Measurements from ENCODE around the gene ZNF177. TPM values are rescaled to one million over a fixed set of nuclear protein-coding genes. Genes with fewer than 3 reads are reported as not detected.
A peak's percentile ranks its signal among the peaks of the same experiment; 100 is the strongest.

Gene ZNF177
- total and polyA plus RNA-seq, 4 donors, result 1.00 to 11.5 (median 1.6) TPM

GRCh38 chr19:9348253-9348652 is 14.6 kb upstream of the ZNF177 start:
- no peak for TF ChIP-seq CTCF (IDR thresholded peaks at IDR 0.05; ENCODE audit: control extremely low read depth, extremely low read depth)
- ATAC-seq (ENCODE audit: insufficient read depth, low FRiP score) (no peak), DNase-seq (no peak)
- 97 to 98% methylated on average over 3 of the region's 3 CpGs for WGBS, 2 donors
- H3K9me3 ChIP-seq (ENCODE audit: control insufficient read depth in 4 of 4, insufficient read depth in 3 of 4, low read length in 3 of 4), result peaks cover 22 to 60% (median 41%) of the 10 kb centered on the region in 4 donors
- H3K36me3 ChIP-seq (ENCODE audit: control insufficient read depth in 4 of 4, insufficient read depth in 4 of 4, low read length in 4 of 4), result peaks cover 2 to 51% (median 39%) of the 10 kb centered on the region in 4 donors
- no peak overlapping the region for H3K27ac ChIP-seq (ENCODE audit: low read depth in 1 of 2, low read length in 1 of 2)
- H3K9ac ChIP-seq (ENCODE audit: insufficient read depth in 1 of 2, low read length in 2 of 2), result no peak overlapping the region
- H3K4me3 ChIP-seq, result no peak overlapping the region
- H3K4me1 ChIP-seq (ENCODE audit: control insufficient read depth in 5 of 5, insufficient read depth in 5 of 5, low read length in 5 of 5), result no peaks in the 10 kb centered on the region
- no peaks in the 10 kb centered on the region for H3K27me3 ChIP-seq (ENCODE audit: control insufficient read depth in 3 of 3, insufficient read depth in 3 of 3, low read length in 2 of 3)

- H3K9ac ChIP-seq (ENCODE audit: insufficient read depth in 1 of 2, low read length in 2 of 2), result no peak overlapping the region
- H3K27me3 ChIP-seq (ENCODE audit: control insufficient read depth in 3 of 3, insufficient read depth in 3 of 3, low read length in 2 of 3), result no peaks in the 10 kb centered on the region
- peaks cover 2 to 47% (median 36%) of the 10 kb centered on the region in 4 donors for H3K36me3 ChIP-seq (ENCODE audit: control insufficient read depth in 4 of 4, insufficient read depth in 4 of 4, low read length in 4 of 4)
- no peaks in the 10 kb centered on the region for H3K4me1 ChIP-seq (ENCODE audit: control insufficient read depth in 5 of 5, insufficient read depth in 5 of 5, low read length in 5 of 5)
- no peak for DNase-seq
- peaks cover 24 to 56% (median 38%) of the 10 kb centered on the region in 4 donors for H3K9me3 ChIP-seq (ENCODE audit: control insufficient read depth in 4 of 4, insufficient read depth in 3 of 4, low read length in 3 of 4)
- peak overlapping the region in 1 of 2 donors; percentile 40 for H3K27ac ChIP-seq (ENCODE audit: low read depth in 1 of 2, low read length in 1 of 2)
- no peak for TF ChIP-seq CTCF (IDR thresholded peaks at IDR 0.05; ENCODE audit: control extremely low read depth, extremely low read depth)
- ATAC-seq (ENCODE audit: insufficient read depth, low FRiP score), result no peak
- H3K4me3 ChIP-seq, result no peak overlapping the region
- 97% methylated on average over 22 of the region's 22 CpGs for WGBS, 2 donors
Measured at GRCh38 chr19:9348671-9349070, 14.1 kb upstream of the ZNF177 start.

- H3K4me1 ChIP-seq (ENCODE audit: control insufficient read depth in 5 of 5, insufficient read depth in 5 of 5, low read length in 5 of 5), result no peaks in the 10 kb centered on the region
- no peak overlapping the region for H3K27ac ChIP-seq (ENCODE audit: low read depth in 1 of 2, low read length in 1 of 2)
- peaks cover 19 to 42% (median 39%) of the 10 kb centered on the region in 4 donors for H3K9me3 ChIP-seq (ENCODE audit: control insufficient read depth in 4 of 4, insufficient read depth in 3 of 4, low read length in 3 of 4)
- no peak for ATAC-seq (ENCODE audit: insufficient read depth, low FRiP score)
- H3K4me3 ChIP-seq, result no peak overlapping the region
- no peak for DNase-seq
- H3K9ac ChIP-seq (ENCODE audit: insufficient read depth in 1 of 2, low read length in 2 of 2), result no peak overlapping the region
- no peaks in the 10 kb centered on the region for H3K27me3 ChIP-seq (ENCODE audit: control insufficient read depth in 3 of 3, insufficient read depth in 3 of 3, low read length in 2 of 3)
- 95 to 98% methylated on average over 2 of the region's 2 CpGs for WGBS, 2 donors
- no peak for TF ChIP-seq CTCF (IDR thresholded peaks at IDR 0.05; ENCODE audit: control extremely low read depth, extremely low read depth)
- peaks cover 7 to 48% (median 32%) of the 10 kb centered on the region in 4 donors for H3K36me3 ChIP-seq (ENCODE audit: control insufficient read depth in 4 of 4, insufficient read depth in 4 of 4, low read length in 4 of 4)
Measured at GRCh38 chr19:9352505-9352904, 10.3 kb upstream of the ZNF177 start.

- Histone ChIP-seq H3K27me3 (ENCODE audit: control insufficient read depth in 3 of 3, insufficient read depth in 3 of 3, low read length in 2 of 3) (no peaks in the 10 kb centered on the region), H3K9me3 (ENCODE audit: control insufficient read depth in 4 of 4, insufficient read depth in 3 of 4, low read length in 3 of 4) (peaks cover 20 to 47% (median 42%) of the 10 kb centered on the region in 4 donors), H3K9ac (ENCODE audit: insufficient read depth in 1 of 2, low read length in 2 of 2) (no peak overlapping the region), H3K36me3 (ENCODE audit: control insufficient read depth in 4 of 4, insufficient read depth in 4 of 4, low read length in 4 of 4) (peaks cover 7 to 53% (median 35%) of the 10 kb centered on the region in 4 donors), H3K4me1 (ENCODE audit: control insufficient read depth in 5 of 5, insufficient read depth in 5 of 5, low read length in 5 of 5) (no peaks in the 10 kb centered on the region), H3K4me3 (no peak overlapping the region), H3K27ac (ENCODE audit: low read depth in 1 of 2, low read length in 1 of 2) (no peak overlapping the region)
- ATAC-seq (ENCODE audit: insufficient read depth, low FRiP score) (no peak), DNase-seq (no peak)
- TF ChIP-seq CTCF (IDR thresholded peaks at IDR 0.05; ENCODE audit: control extremely low read depth, extremely low read depth), result no peak
Measured at GRCh38 chr19:9353011-9353410, 9.8 kb upstream of the ZNF177 start.

Measured in lung (tissue), 12 donors.